GM19452 (cell line): Measurements from ENCODE around the gene BTBD7.
"Not testable (repeated sequence)": the region's sequence is repeated elsewhere in the genome, so short reads cannot be mapped to it uniquely, and the experiment has no call there.

ENCODE experiments used
- ATAC-seq: cut with Tn5 transposase; IDR thresholded peaks from one replicate; pipeline ENCODE4 v1.9.1; 2021; ENCODE audit not compliant: unreplicated experiment

Gene BTBD7

GRCh38 chr14:93332853-93333630 is at the start of gene BTBD7:
Gene BTBD7, minus strand, starts transcription at chr14:93333036. Its CDS starts 36,985 bp downstream, at chr14:93296051.
- ATAC-seq: peak; percentile 77

GRCh38 chr14:93381644-93382043 is 48.8 kb upstream of the BTBD7 start:
- no peak for ATAC-seq

- ATAC-seq: no peak
Observed at GRCh38 chr14:93379831-93380230, 47.0 kb upstream of the BTBD7 start.

- peak; percentile 90 for ATAC-seq
Observed at GRCh38 chr14:93375673-93376156, 42.9 kb upstream of the BTBD7 start.

DNA sequence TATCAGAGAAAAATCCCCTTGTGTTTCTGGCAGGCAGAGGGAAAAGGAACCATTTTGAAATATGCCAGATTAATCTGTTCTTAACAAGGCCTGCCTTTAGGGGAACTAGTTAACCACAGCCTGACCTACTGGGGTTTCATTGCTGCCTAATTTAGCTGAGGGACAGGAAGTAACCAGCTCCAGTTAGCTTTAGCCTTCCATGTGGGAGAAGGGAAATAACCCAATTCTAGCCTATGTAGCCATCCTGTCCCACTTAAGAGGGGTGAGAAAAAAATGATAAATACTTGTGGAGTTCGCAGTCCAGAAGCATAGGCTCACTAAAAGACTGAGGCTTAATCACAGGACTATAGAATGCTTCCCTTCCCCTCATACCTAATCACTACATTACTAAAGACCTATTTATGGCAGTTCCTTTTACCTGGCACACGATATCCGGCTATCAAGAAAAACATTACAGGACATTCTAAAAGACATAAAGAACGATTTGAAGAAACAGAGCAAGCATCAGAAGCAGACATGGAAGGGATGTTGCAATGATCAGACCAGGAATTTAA is 37.0 kb upstream of the BTBD7 start:
- ATAC-seq: peak; percentile 86

DNA sequence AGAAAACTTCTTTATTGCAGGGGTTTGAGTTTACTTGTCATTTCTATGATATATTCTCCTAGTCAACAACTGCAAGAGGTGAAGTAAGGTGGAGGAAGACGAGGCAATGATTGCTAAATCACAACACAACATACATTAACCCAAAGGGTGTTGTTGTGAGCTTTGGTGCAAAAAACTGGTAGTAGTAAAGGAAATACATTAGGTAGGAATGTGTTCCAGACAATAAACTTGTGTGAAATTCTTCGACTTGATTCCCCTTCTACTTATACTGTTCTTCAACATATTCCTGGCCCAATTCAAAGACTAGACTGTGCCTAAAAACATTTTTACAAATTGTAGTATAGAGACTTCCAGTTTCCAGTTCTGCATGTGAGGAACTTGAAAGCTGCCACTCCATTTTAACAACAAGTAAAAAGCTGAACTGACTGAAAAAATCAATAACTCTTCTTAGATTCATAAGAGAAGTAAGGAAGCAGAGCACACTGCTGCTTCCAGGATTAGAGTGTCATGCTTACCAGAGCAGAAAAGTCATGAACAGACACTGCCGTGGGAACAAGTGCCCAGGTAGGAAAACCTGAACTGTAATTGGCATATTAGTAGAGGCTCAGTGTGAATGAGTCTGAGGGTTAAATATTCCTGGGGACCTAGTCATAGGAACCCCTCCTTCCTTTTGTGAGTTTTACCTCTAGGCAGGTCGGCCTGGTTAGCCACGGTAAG is 36.3 kb upstream of the BTBD7 start:
- no peak for ATAC-seq

GRCh38 chr14:93354873-93355272 is 22.0 kb upstream of the BTBD7 start:
- ATAC-seq: not testable (repeated sequence)

GRCh38 chr14:93348292-93348691 is 15.5 kb upstream of the BTBD7 start:
- ATAC-seq: no peak

- ATAC-seq: no peak
Observed at GRCh38 chr14:93347850-93348249, 15.0 kb upstream of the BTBD7 start.

DNA sequence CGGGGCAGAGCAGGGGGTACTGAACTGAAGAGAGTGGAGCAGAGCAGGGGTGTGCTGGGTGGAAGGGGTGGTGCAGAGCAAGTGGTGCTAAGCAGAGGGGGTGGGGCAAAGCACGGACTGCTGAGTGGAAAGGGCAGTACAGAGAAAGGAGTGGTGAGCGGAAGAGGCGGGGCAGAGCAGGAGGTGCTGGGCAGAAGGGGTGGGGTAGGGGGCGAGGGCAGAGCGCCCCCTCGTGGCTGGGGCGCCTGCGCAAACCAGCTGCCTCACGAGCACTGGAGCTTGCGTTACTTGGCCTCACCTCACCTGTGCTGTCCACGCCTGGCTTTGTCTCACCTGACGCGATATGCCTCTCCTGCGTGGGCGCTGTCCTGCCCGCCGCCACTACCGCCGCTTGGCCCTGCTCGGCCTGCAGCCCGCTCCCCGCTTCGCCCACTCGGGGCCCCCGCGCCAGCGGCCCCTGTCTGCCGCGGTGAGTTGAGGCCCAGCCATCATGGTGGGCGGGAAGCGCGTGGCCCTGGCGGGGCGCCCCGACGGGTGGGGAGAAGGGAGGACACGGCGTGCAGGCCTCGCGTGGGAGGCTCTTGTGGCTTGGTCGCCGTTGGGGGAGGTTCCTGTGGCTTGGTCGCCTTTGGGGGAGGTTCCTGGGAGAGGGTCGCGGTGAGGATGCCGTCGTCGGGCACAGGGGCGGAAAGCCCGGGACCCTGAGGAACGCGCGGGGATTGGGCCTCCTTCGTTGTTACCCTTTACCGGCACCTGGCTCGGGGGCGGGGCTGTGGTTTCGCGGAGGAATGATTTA is 14.3 kb upstream of the BTBD7 start, which contains the start of gene COX8C:
Gene COX8C (plus strand): TSS at position 257 of the 796 bp plus-strand sequence. CDS start 87 bp downstream, at position 344.
- no peak for ATAC-seq

DNA sequence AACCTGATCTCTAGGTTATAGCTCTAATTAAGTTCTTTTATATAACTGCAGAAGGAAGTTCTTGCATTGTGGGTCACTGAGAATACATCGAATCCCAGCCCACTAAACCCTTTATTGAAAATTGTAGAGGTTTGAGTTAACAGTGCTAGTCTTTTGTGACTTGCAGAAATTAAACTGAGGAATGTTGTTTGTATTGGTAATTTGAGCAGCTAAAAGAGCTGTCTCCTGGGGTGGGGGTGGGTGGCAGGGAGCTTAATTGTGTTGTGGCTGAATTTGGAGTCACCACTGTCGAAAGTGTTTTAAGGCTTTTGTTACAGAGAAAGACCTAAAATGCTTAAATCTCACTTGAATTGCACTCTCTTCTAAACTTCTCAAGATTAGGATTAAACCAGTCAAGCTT is 11.0 kb upstream of the BTBD7 start:
- ATAC-seq: no peak

GRCh38 chr14:93343266-93343665 is 10.4 kb upstream of the BTBD7 start:
- ATAC-seq: no peak

GRCh38 chr14:93337884-93338283 is 5.0 kb upstream of the BTBD7 start:
- no peak for ATAC-seq

DNA sequence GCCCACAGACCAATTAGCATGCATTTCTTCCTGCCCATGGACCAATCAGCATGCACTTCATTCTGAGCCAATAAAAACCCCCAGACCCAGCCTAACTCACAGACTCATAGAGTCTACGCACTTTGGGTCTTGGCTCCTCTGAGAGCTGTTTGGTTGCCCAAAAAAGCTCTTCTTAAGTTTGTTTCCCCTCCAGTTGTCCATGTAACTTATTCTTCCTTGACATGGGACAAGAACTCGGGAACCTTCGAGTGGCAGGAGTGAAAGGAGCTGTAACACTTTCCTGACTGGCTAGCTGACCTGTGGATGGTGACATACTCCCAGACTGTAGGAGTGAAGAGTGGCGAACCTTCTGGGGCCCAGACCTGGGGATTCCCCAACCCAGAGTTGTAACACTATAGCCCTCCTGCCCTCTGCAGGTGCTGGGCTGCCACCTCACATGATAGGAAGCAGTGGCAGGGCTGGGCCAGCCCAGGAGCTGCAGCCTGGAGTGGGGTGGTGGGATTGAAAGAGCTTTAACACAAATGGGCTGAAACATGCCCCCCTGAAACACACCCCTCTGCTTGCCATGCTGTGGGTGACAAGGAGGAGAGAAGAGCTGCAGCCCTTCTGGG is 4.4 kb upstream of the BTBD7 start:
- no peak for ATAC-seq

GRCh38 chr14:93333631-93334103 is 831 bp upstream of the BTBD7 start:
- no peak for ATAC-seq

DNA sequence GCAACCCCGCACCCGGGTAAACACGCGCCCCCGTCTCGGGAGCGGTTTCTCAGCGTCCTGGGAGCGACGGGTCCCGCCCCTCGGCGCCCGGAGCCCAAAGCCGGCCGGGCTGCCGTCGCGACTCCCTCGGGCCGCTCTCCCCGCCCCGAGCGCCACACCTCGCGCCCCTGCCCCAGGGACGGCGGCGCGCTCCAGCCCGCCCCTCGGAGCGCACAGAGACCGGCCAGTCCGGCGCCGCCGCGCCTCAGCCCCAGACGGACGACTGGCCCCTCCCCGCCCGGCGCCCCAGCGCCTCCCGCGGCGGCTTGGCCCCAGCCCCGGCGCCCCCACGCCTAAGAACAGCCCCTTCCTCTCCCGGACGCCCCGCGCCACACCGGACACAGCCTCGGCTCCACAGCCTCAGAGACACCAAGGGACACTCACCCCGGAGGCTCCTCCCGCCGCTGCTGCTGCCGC is 411 bp downstream of the BTBD7 start:
- ATAC-seq: peak; percentile 45

- no peak for ATAC-seq
Observed at GRCh38 chr14:93331728-93332396, 974 bp downstream of the BTBD7 start.

GRCh38 chr14:93331002-93331727 is 1.7 kb downstream of the BTBD7 start:
- no peak for ATAC-seq

DNA sequence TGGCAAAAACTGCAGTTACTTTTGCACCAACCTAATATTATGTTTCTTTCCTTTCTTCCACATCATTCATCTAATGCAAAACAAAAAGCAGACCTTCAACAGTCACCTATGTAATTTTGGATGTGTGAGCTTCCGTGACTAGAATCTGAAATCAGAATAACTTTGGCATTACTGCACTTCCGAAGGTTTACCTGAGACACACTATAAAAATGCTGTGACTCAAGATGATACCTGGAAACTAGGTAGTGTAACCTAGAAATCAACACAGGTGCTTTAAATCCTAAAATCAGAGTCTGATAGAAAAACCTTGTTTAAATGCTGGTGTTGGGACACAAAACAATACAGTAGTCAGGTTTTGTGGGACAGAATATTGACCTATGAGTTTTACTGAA is 2.2 kb downstream of the BTBD7 start:
- ATAC-seq: no peak
